DND-41 (cell line): ENCODE measurements around the gene ZNF580.
A peak's percentile ranks its signal among the peaks of the same experiment; 100 is the strongest.

Experiments used
- ATAC-seq: fragments of 200-7000 bp; cut with Tn5 transposase; 3 replicates; pipeline ENCODE4 v1.9.1; 2021; ENCODE audit warnings: low read depth; ENCODE audit not compliant: insufficient read depth
- DNase-seq: peaks from one replicate; pipeline ENCODE4 v3.0.0-alpha.2; 2020
- H2AFZ ChIP-seq: 2 replicates; pipeline ENCODE4 v1.6.0; 2012; ENCODE audit warnings: low read depth, low read length
- H3K27ac ChIP-seq: 2 replicates; pipeline ENCODE4 v1.5.1; 2012; ENCODE audit warnings: low read length, inconsistent platforms
- H3K27me3 ChIP-seq: fragments of 200-600 bp; sonication (generic); 2 replicates; pipeline ENCODE4 v1.6.0; 2012; ENCODE audit warnings: low read length, mild to moderate bottlenecking, inconsistent platforms; ENCODE audit not compliant: insufficient read depth, poor library complexity
- H3K36me3 ChIP-seq: 2 replicates; pipeline ENCODE4 v1.5.1; 2012; ENCODE audit warnings: low read length, inconsistent platforms; ENCODE audit not compliant: insufficient read depth
- H3K4me1 ChIP-seq: 2 replicates; pipeline ENCODE4 v1.5.1; 2012; ENCODE audit warnings: mild to moderate bottlenecking, low read length; ENCODE audit not compliant: insufficient read depth
- H3K4me2 ChIP-seq: 2 replicates; pipeline ENCODE4 v1.6.0; 2012; ENCODE audit warnings: mild to moderate bottlenecking, moderate library complexity, low read length, inconsistent platforms; ENCODE audit not compliant: insufficient read depth
- H3K4me3 ChIP-seq, 2 experiments: fragments of 200-600 bp in 1 of 2; shearing (Covaris generic) in 1 of 2; 2 replicates each; pipeline ENCODE4 v1.5.1; 2012 to 2016; ENCODE audit warnings: inconsistent platforms in 2 of 2, low read length in 2 of 2, mild to moderate bottlenecking in 2 of 2, low read depth in 1 of 2, moderate library complexity in 1 of 2
- H3K79me2 ChIP-seq: 2 replicates; pipeline ENCODE4 v1.6.0; 2012; ENCODE audit warnings: low read length, inconsistent platforms; ENCODE audit not compliant: insufficient read depth
- H3K9ac ChIP-seq: 2 replicates; pipeline ENCODE4 v1.6.0; 2012; ENCODE audit warnings: low read depth, mild to moderate bottlenecking, inconsistent platforms, low read length, moderate library complexity
- H3K9me3 ChIP-seq: 2 replicates; pipeline ENCODE4 v1.5.1; 2012; ENCODE audit warnings: low read length, moderate library complexity, mild to moderate bottlenecking, inconsistent platforms; ENCODE audit not compliant: insufficient read depth, severe bottlenecking
- H4K20me1 ChIP-seq: 2 replicates; pipeline ENCODE4 v1.6.0; 2012; ENCODE audit warnings: low read length; ENCODE audit not compliant: insufficient read depth
- CTCF ChIP-seq: IDR thresholded peaks from 2 replicates; pipeline ENCODE4 v1.5.1; 2012; ENCODE audit warnings: borderline replicate concordance, low read length, moderate library complexity, mild to moderate bottlenecking; ENCODE audit not compliant: poor library complexity, severe bottlenecking; ENCODE audit errors: extremely low read depth
- EZH2 ChIP-seq: IDR thresholded peaks from 3 replicates; pipeline ENCODE4 v1.6.1; 2012; ENCODE audit warnings: borderline replicate concordance, low read depth, mild to moderate bottlenecking, moderate library complexity, low read length, inconsistent platforms; ENCODE audit not compliant: severe bottlenecking

The ZNF580 gene

GRCh38 chr19:55623130-55623529, 17.7 kb upstream of the ZNF580 start:
- TF ChIP-seq CTCF (no peak), EZH2 (no peak)
- no peak overlapping the region for H3K9ac ChIP-seq
- H2AFZ ChIP-seq = no peak overlapping the region
- H3K79me2 ChIP-seq = no peaks in the 10 kb centered on the region
- no peak overlapping the region for H3K27ac ChIP-seq
- H3K4me1 ChIP-seq = peaks cover 28% of the 10 kb centered on the region
- ATAC-seq = no peak
- H3K27me3 ChIP-seq = no peaks in the 10 kb centered on the region
- H3K4me2 ChIP-seq = peak overlapping the region; percentile 64
- H3K9me3 ChIP-seq = no peaks in the 10 kb centered on the region
- no peak overlapping the region for H3K4me3 ChIP-seq
- H4K20me1 ChIP-seq = no peaks in the 10 kb centered on the region
- DNase-seq = no peak
- H3K36me3 ChIP-seq = peaks cover 8% of the 10 kb centered on the region

- H3K4me1 ChIP-seq = peaks cover 28% of the 10 kb centered on the region
- DNase-seq (no peak), ATAC-seq (no peak)
- H3K27ac ChIP-seq = peak overlapping the region; percentile 39; the same call in 1 of the 2 replicates
- peak overlapping the region; percentile 11 to 61; a peak in 3 of 4 replicates for H3K4me3 ChIP-seq
- no peak overlapping the region for H2AFZ ChIP-seq
- H3K4me2 ChIP-seq = peak overlapping the region; percentile 64
- no peaks in the 10 kb centered on the region for H3K79me2 ChIP-seq
- H3K9ac ChIP-seq = no peak overlapping the region
- H4K20me1 ChIP-seq = no peaks in the 10 kb centered on the region
- peaks cover 8% of the 10 kb centered on the region for H3K36me3 ChIP-seq
- no peaks in the 10 kb centered on the region for H3K9me3 ChIP-seq
- H3K27me3 ChIP-seq = no peaks in the 10 kb centered on the region
- TF ChIP-seq EZH2 (no peak), CTCF (no peak)
Measured at GRCh38 chr19:55623561-55623960, 17.2 kb upstream of the ZNF580 start.

GRCh38 chr19:55624109-55625003, 16.4 kb upstream of the ZNF580 start, which contains the start of gene ZNF784:
TSS of gene ZNF784 (minus strand) at chr19:55624566. CDS start at chr19:55624561, 5 bp downstream.
- Histone ChIP-seq H2AFZ (peak within 1 kb of the TSS; percentile 99), H3K27ac (peak within 1 kb of the TSS; percentile 89), H3K27me3 (no peaks in the 10 kb centered on the region)

More at GRCh38 chr19:55624109-55625003, 16.4 kb upstream of the ZNF580 start, which contains the start of gene ZNF784:
- no peaks in the 10 kb centered on the region for H3K79me2 ChIP-seq
- H3K36me3 ChIP-seq = peaks cover 8% of the 10 kb centered on the region
- DNase-seq = peak; percentile 92
- TF ChIP-seq CTCF = no peak
- TF ChIP-seq EZH2 = no peak
- ATAC-seq = peak; percentile 82
- H3K4me3 ChIP-seq = peak within 1 kb of the TSS; percentile 25 to 79; a peak in 3 of 4 replicates
- H4K20me1 ChIP-seq = no peaks in the 10 kb centered on the region
- peak within 1 kb of the TSS; percentile 98 for H3K4me2 ChIP-seq
- no peaks in the 10 kb centered on the region for H3K9me3 ChIP-seq
- peaks cover 28% of the 10 kb centered on the region for H3K4me1 ChIP-seq
- H3K9ac ChIP-seq = peak within 1 kb of the TSS; percentile 61
